ENCODE results near the gene TRABD.

- TF ChIP-seq EZH2phosphoT487 (IDR thresholded peaks at IDR 0.05; ENCODE audit: borderline replicate concordance, low read depth, low read length), result no peak
- TF ChIP-seq, protein P1, sequence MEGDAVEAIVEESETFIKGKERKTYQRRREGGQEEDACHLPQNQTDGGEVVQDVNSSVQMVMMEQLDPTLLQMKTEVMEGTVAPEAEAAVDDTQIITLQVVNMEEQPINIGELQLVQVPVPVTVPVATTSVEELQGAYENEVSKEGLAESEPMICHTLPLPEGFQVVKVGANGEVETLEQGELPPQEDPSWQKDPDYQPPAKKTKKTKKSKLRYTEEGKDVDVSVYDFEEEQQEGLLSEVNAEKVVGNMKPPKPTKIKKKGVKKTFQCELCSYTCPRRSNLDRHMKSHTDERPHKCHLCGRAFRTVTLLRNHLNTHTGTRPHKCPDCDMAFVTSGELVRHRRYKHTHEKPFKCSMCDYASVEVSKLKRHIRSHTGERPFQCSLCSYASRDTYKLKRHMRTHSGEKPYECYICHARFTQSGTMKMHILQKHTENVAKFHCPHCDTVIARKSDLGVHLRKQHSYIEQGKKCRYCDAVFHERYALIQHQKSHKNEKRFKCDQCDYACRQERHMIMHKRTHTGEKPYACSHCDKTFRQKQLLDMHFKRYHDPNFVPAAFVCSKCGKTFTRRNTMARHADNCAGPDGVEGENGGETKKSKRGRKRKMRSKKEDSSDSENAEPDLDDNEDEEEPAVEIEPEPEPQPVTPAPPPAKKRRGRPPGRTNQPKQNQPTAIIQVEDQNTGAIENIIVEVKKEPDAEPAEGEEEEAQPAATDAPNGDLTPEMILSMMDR (conservative IDR thresholded peaks at IDR 0.05; ENCODE audit: low read length), result no peak
Measured at GRCh38 chr22:50173311-50173982, 12.3 kb upstream of the TRABD start.

Data from OCI-LY7 (cell line).